ENCODE results near the gene CYTH1.

The CYTH1 gene

GRCh38 chr17:78793968-78794367 is 11.9 kb upstream of the CYTH1 start:
- no peaks in the 10 kb centered on the region for H3K27me3 ChIP-seq (ENCODE audit: insufficient read depth, poor library complexity, severe bottlenecking)
- ATAC-seq (ENCODE audit: low read depth): no peak
- TF ChIP-seq, protein P1, sequence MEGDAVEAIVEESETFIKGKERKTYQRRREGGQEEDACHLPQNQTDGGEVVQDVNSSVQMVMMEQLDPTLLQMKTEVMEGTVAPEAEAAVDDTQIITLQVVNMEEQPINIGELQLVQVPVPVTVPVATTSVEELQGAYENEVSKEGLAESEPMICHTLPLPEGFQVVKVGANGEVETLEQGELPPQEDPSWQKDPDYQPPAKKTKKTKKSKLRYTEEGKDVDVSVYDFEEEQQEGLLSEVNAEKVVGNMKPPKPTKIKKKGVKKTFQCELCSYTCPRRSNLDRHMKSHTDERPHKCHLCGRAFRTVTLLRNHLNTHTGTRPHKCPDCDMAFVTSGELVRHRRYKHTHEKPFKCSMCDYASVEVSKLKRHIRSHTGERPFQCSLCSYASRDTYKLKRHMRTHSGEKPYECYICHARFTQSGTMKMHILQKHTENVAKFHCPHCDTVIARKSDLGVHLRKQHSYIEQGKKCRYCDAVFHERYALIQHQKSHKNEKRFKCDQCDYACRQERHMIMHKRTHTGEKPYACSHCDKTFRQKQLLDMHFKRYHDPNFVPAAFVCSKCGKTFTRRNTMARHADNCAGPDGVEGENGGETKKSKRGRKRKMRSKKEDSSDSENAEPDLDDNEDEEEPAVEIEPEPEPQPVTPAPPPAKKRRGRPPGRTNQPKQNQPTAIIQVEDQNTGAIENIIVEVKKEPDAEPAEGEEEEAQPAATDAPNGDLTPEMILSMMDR (IDR thresholded peaks at IDR 0.05; ENCODE audit: poor library complexity, severe bottlenecking): no peak
- H3K36me3 ChIP-seq (ENCODE audit: low read depth): peaks cover 49% of the 10 kb centered on the region
- DNase-seq (ENCODE audit: low spot score): no peak
- H3K9me3 ChIP-seq (ENCODE audit: severe bottlenecking): no peaks in the 10 kb centered on the region
- no peak overlapping the region for H3K4me3 ChIP-seq (ENCODE audit: severe bottlenecking)
- H3K4me1 ChIP-seq (ENCODE audit: insufficient read depth, poor library complexity, severe bottlenecking): peaks cover 10% of the 10 kb centered on the region
- H3K27ac ChIP-seq (ENCODE audit: poor library complexity, severe bottlenecking): no peak overlapping the region

GRCh38 chr17:78793415-78793814 is 11.3 kb upstream of the CYTH1 start:
- DNase-seq (ENCODE audit: low spot score) (no peak), ATAC-seq (ENCODE audit: low read depth) (no peak)
- Histone ChIP-seq H3K36me3 (ENCODE audit: low read depth) (peaks cover 44% of the 10 kb centered on the region), H3K4me1 (ENCODE audit: insufficient read depth, poor library complexity, severe bottlenecking) (peaks cover 10% of the 10 kb centered on the region), H3K9me3 (ENCODE audit: severe bottlenecking) (no peaks in the 10 kb centered on the region), H3K27ac (ENCODE audit: poor library complexity, severe bottlenecking) (no peak overlapping the region), H3K4me3 (ENCODE audit: severe bottlenecking) (no peak overlapping the region), H3K27me3 (ENCODE audit: insufficient read depth, poor library complexity, severe bottlenecking) (no peaks in the 10 kb centered on the region)
- TF ChIP-seq, protein P1 (IDR thresholded peaks at IDR 0.05; ENCODE audit: poor library complexity, severe bottlenecking): no peak

DNA sequence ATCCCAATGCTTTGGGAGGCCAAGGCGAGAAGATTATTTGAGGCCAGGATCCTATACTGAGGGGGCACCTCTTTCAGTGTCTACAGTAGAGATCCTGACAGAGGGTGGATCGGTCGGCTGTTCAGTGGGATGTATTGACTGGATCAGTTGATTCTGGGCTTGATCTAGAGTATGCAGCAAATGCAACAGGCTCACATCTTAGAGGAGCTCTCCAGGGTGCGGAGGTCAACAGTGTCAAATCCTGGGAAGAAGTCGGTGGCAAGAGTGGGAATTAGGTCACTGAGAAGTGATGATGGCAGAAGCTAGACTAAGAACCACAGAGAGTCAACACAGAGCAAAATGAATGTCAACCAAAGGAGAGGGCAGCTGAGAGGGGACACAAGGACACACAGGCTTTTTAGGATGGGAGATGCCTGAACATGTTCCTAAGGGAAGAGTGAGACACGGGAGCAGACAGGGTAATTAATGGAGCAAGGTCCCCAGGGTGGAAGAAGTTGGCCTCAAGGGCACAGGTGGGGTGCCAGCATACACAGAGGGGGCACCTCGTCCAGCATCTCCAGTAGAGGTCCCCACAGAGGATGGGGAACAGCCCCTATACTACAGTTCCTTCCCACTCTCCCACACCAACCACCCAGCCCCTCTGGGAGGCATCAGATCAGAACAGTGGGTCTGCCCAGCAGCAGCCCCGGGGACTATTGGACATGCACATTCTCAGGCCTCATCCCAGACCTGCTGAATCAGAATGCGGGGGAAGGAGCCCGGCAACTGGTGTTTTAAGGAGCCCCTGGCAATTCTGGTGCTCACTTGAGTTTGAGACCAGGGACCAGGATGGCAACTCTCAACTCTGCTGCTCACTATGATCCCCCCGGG is 10.0 kb upstream of the CYTH1 start:
- DNase-seq (ENCODE audit: low spot score): no peak
- H3K4me1 ChIP-seq (ENCODE audit: insufficient read depth, poor library complexity, severe bottlenecking): peaks cover 10% of the 10 kb centered on the region
- H3K36me3 ChIP-seq (ENCODE audit: low read depth): peaks cover 30% of the 10 kb centered on the region
- no peaks in the 10 kb centered on the region for H3K9me3 ChIP-seq (ENCODE audit: severe bottlenecking)
- peak overlapping the region; percentile 2 for H3K27ac ChIP-seq (ENCODE audit: poor library complexity, severe bottlenecking)
- no peak for ATAC-seq (ENCODE audit: low read depth)
- no peaks in the 10 kb centered on the region for H3K27me3 ChIP-seq (ENCODE audit: insufficient read depth, poor library complexity, severe bottlenecking)
- TF ChIP-seq, protein P1 (IDR thresholded peaks at IDR 0.05; ENCODE audit: poor library complexity, severe bottlenecking): peak; percentile 1
- no peak overlapping the region for H3K4me3 ChIP-seq (ENCODE audit: severe bottlenecking)

DNA sequence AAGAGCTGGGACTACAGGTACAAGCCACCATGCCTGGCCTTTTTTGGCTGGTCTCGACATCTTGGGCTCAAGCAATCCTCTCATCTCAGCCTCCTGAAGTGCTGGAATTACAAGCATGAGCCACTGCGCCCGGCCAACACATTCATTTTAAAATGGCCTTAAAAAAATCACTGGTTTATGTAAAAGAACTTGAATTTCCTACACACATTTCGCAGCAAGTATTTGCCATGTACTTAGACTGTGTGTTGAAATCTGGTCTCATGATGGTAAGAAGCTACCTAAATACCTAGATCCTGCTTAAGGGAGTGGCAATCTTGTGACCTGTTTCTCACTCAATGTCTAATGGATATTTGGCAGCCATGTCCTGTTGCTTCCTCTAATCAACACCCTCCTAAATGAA is 8.5 kb upstream of the CYTH1 start:
- Histone ChIP-seq H3K4me1 (ENCODE audit: insufficient read depth, poor library complexity, severe bottlenecking) (peaks cover 10% of the 10 kb centered on the region), H3K4me3 (ENCODE audit: severe bottlenecking) (no peak overlapping the region), H3K36me3 (ENCODE audit: low read depth) (peaks cover 15% of the 10 kb centered on the region), H3K27me3 (ENCODE audit: insufficient read depth, poor library complexity, severe bottlenecking) (no peaks in the 10 kb centered on the region), H3K27ac (ENCODE audit: poor library complexity, severe bottlenecking) (no peak overlapping the region), H3K9me3 (ENCODE audit: severe bottlenecking) (no peaks in the 10 kb centered on the region)
- ATAC-seq (ENCODE audit: low read depth) (no peak), DNase-seq (ENCODE audit: low spot score) (no peak)
- TF ChIP-seq, protein P1 (IDR thresholded peaks at IDR 0.05; ENCODE audit: poor library complexity, severe bottlenecking): no peak

DNA sequence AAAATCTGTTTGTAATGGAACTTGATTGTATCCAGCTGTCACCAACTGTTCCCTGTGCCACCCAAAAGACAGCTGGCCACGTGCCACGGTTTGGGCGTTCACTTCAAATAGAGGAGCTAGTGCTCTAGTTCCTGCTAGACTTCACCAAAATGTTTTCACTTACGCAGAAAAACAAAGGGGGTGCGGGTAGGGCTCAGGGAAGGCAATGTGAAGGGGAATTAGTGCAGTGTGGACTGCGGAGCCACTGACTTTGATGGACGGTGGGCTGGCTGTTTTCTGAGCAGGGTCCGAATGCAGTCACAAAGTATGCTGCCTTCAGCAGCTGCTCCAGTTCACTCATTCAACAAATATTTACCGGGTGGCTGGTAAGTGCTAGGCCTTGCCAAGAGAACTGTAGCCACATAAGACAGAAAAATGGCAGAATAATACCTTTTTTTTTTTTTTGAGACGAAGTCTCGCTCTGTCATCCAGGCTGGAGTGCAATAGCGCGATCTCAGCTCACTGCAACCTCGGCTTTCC is 7.6 kb upstream of the CYTH1 start:
- Histone ChIP-seq H3K27ac (ENCODE audit: poor library complexity, severe bottlenecking) (no peak overlapping the region), H3K4me1 (ENCODE audit: insufficient read depth, poor library complexity, severe bottlenecking) (peaks cover 10% of the 10 kb centered on the region), H3K27me3 (ENCODE audit: insufficient read depth, poor library complexity, severe bottlenecking) (no peaks in the 10 kb centered on the region), H3K9me3 (ENCODE audit: severe bottlenecking) (no peaks in the 10 kb centered on the region), H3K4me3 (ENCODE audit: severe bottlenecking) (no peak overlapping the region), H3K36me3 (ENCODE audit: low read depth) (peaks cover 10% of the 10 kb centered on the region)
- TF ChIP-seq, protein P1 (IDR thresholded peaks at IDR 0.05; ENCODE audit: poor library complexity, severe bottlenecking): no peak
- no peak for ATAC-seq (ENCODE audit: low read depth)
- DNase-seq (ENCODE audit: low spot score): no peak

Data from RWPE2 (cell line).